ENCODE measurements around the gene SIRT1.
"Not testable (repeated sequence)": the region's sequence is repeated elsewhere in the genome, so short reads cannot be mapped to it uniquely, and the experiment has no call there.

Gene SIRT1

GRCh38 chr10:67852761-67853160 is 31.7 kb upstream of the SIRT1 start:
- H3K27ac ChIP-seq (ENCODE audit: low read length): no peak overlapping the region
- H3K36me3 ChIP-seq (ENCODE audit: control insufficient read depth in 1 of 2, insufficient read depth in 2 of 2, low read length in 2 of 2): no peaks in the 10 kb centered on the region
- H3K4me3 ChIP-seq (ENCODE audit: low read depth in 1 of 2, low read length in 2 of 2): no peak overlapping the region
- no peaks in the 10 kb centered on the region for H3K27me3 ChIP-seq (ENCODE audit: low read depth, low read length)
- H3K9me3 ChIP-seq (ENCODE audit: control insufficient read depth in 1 of 2, low read length in 2 of 2): no peaks in the 10 kb centered on the region
- H3K4me1 ChIP-seq (ENCODE audit: control insufficient read depth in 1 of 2, insufficient read depth in 2 of 2, low read length in 2 of 2): no peaks in the 10 kb centered on the region

GRCh38 chr10:67853512-67853911 is 30.9 kb upstream of the SIRT1 start:
- Histone ChIP-seq H3K27me3 (ENCODE audit: low read depth, low read length) (no peaks in the 10 kb centered on the region), H3K4me1 (ENCODE audit: control insufficient read depth in 1 of 2, insufficient read depth in 2 of 2, low read length in 2 of 2) (no peaks in the 10 kb centered on the region), H3K4me3 (ENCODE audit: low read depth in 1 of 2, low read length in 2 of 2) (no peak overlapping the region), H3K27ac (ENCODE audit: low read length) (no peak overlapping the region), H3K9me3 (ENCODE audit: control insufficient read depth in 1 of 2, low read length in 2 of 2) (no peaks in the 10 kb centered on the region), H3K36me3 (ENCODE audit: control insufficient read depth in 1 of 2, insufficient read depth in 2 of 2, low read length in 2 of 2) (no peaks in the 10 kb centered on the region)

GRCh38 chr10:67858971-67859370 is 25.5 kb upstream of the SIRT1 start:
- H3K9me3 ChIP-seq (ENCODE audit: control insufficient read depth in 1 of 2, low read length in 2 of 2): no peaks in the 10 kb centered on the region
- no peaks in the 10 kb centered on the region for H3K4me1 ChIP-seq (ENCODE audit: control insufficient read depth in 1 of 2, insufficient read depth in 2 of 2, low read length in 2 of 2)
- no peaks in the 10 kb centered on the region for H3K27me3 ChIP-seq (ENCODE audit: low read depth, low read length)
- H3K36me3 ChIP-seq (ENCODE audit: control insufficient read depth in 1 of 2, insufficient read depth in 2 of 2, low read length in 2 of 2): no peaks in the 10 kb centered on the region
- H3K27ac ChIP-seq (ENCODE audit: low read length): no peak overlapping the region
- no peak overlapping the region for H3K4me3 ChIP-seq (ENCODE audit: low read depth in 1 of 2, low read length in 2 of 2)

DNA sequence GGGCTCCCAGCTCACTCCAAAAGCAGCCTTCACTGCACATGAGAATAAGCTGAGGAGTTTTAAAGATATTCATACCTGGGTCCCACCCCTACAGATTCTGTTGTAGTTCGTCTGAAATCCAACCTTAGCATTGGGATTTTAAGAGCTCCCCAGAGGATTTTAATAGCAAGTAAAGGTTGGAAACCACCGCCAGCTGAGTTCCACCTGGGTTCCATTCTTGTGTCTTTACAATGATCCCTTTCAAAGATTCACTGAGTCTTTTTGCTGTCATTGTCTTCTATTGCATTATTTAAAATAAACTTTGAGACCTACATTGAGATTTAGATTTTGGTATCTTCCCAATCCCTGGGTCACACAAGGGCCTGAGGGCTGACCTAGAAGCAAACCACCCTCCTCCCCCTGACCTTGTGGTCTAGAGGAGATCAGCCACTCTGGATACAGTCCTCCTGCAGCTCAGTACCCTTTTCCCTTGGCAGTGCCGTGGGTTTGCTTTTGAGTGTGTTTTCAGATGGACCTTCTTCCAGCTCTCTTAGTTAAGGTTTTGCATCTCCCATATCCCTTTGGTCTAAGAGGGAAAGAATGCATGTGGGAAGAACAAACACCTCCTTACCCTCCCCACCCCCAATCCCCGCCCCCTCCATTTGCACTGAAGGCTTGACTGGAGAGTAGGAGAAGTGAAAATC is 22.6 kb upstream of the SIRT1 start:
- H3K4me1 ChIP-seq (ENCODE audit: control insufficient read depth in 1 of 2, insufficient read depth in 2 of 2, low read length in 2 of 2): no peaks in the 10 kb centered on the region
- H3K36me3 ChIP-seq (ENCODE audit: control insufficient read depth in 1 of 2, insufficient read depth in 2 of 2, low read length in 2 of 2): no peaks in the 10 kb centered on the region
- H3K27me3 ChIP-seq (ENCODE audit: low read depth, low read length): no peaks in the 10 kb centered on the region
- H3K9me3 ChIP-seq (ENCODE audit: control insufficient read depth in 1 of 2, low read length in 2 of 2): no peaks in the 10 kb centered on the region
- no peak overlapping the region for H3K4me3 ChIP-seq (ENCODE audit: low read depth in 1 of 2, low read length in 2 of 2)
- H3K27ac ChIP-seq (ENCODE audit: low read length): no peak overlapping the region

- Histone ChIP-seq H3K27ac (ENCODE audit: low read length) (no peak overlapping the region), H3K36me3 (ENCODE audit: control insufficient read depth in 1 of 2, insufficient read depth in 2 of 2, low read length in 2 of 2) (no peaks in the 10 kb centered on the region), H3K4me1 (ENCODE audit: control insufficient read depth in 1 of 2, insufficient read depth in 2 of 2, low read length in 2 of 2) (no peaks in the 10 kb centered on the region), H3K4me3 (ENCODE audit: low read depth in 1 of 2, low read length in 2 of 2) (no peak overlapping the region), H3K27me3 (ENCODE audit: low read depth, low read length) (no peaks in the 10 kb centered on the region), H3K9me3 (ENCODE audit: control insufficient read depth in 1 of 2, low read length in 2 of 2) (no peaks in the 10 kb centered on the region)
Measured at GRCh38 chr10:67863094-67863493, 21.4 kb upstream of the SIRT1 start.

DNA sequence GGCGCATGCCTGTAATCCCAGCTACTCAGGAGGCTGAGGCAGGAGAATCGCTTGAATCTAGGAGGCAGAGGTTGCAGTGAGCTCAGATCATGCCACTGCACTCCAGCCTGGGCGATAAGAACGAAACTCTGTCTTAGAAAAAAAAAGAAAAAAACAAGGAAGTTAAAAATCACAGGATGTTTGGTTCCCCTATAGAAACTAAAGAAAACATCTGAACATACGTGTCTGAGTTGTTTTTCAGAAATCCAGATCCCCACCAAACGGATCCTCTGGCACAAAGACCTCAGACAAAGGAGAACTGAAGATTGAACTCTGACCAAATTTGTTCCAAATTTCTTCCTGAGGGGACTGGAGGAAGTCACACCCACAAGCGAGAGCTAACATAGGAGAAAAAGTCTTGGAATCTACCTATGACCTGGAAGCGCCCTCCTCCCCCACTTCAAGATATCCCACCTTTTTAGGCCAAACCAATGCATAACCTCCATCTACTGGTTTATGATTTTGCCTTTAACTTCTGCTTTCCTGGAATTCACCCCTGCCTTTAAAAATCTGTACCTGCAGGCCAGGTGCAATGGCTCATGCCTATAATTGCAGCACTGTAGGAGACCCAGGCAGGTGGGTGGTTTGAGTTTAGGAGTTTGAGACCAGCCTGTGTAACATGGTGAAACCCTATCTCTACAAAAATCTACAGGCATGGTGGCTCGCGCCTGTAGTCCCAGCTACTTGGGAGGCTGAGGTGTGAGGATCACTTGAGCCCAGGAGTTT is 19.7 kb upstream of the SIRT1 start:
- Histone ChIP-seq H3K27ac (ENCODE audit: low read length) (no peak overlapping the region), H3K9me3 (ENCODE audit: control insufficient read depth in 1 of 2, low read length in 2 of 2) (no peaks in the 10 kb centered on the region)

GRCh38 chr10:67868132-67868531 is 16.3 kb upstream of the SIRT1 start:
- no peak overlapping the region for H3K4me3 ChIP-seq (ENCODE audit: low read depth in 1 of 2, low read length in 2 of 2)
- H3K4me1 ChIP-seq (ENCODE audit: control insufficient read depth in 1 of 2, insufficient read depth in 2 of 2, low read length in 2 of 2): no peaks in the 10 kb centered on the region
- no peaks in the 10 kb centered on the region for H3K9me3 ChIP-seq (ENCODE audit: control insufficient read depth in 1 of 2, low read length in 2 of 2)
- no peak overlapping the region for H3K27ac ChIP-seq (ENCODE audit: low read length)
- H3K36me3 ChIP-seq (ENCODE audit: control insufficient read depth in 1 of 2, insufficient read depth in 2 of 2, low read length in 2 of 2): no peaks in the 10 kb centered on the region
- H3K27me3 ChIP-seq (ENCODE audit: low read depth, low read length): no peaks in the 10 kb centered on the region

More for the DNA sequence above, 19.7 kb upstream of the SIRT1 start:
- Histone ChIP-seq H3K27me3 (ENCODE audit: low read depth, low read length) (no peaks in the 10 kb centered on the region), H3K4me3 (ENCODE audit: low read depth in 1 of 2, low read length in 2 of 2) (no peak overlapping the region), H3K36me3 (ENCODE audit: control insufficient read depth in 1 of 2, insufficient read depth in 2 of 2, low read length in 2 of 2) (no peaks in the 10 kb centered on the region), H3K4me1 (ENCODE audit: control insufficient read depth in 1 of 2, insufficient read depth in 2 of 2, low read length in 2 of 2) (no peaks in the 10 kb centered on the region)

DNA sequence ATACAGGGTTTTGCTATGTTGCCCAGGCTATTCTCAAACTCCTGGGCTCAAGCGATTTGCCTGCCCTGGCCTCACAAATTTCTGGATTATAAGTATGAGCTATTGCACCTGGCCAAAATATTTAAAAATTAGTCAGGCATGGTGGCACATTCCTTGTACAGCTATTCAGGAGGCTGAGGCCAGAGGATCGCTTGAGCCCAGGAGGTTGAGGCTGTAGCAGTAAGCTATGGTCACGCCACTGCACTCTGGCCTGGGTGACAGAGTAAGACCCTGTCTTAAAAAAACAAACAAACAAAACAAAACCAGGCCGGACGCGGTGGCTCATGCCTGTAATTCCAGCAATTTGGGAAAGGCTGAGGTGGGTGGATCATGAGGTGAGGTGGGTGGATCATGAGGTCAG is 14.5 kb upstream of the SIRT1 start:
- no peaks in the 10 kb centered on the region for H3K27me3 ChIP-seq (ENCODE audit: low read depth, low read length)
- H3K4me3 ChIP-seq (ENCODE audit: low read depth in 1 of 2, low read length in 2 of 2): no peak overlapping the region
- H3K36me3 ChIP-seq (ENCODE audit: control insufficient read depth in 1 of 2, insufficient read depth in 2 of 2, low read length in 2 of 2): no peaks in the 10 kb centered on the region
- no peak overlapping the region for H3K27ac ChIP-seq (ENCODE audit: low read length)
- H3K4me1 ChIP-seq (ENCODE audit: control insufficient read depth in 1 of 2, insufficient read depth in 2 of 2, low read length in 2 of 2): no peaks in the 10 kb centered on the region
- H3K9me3 ChIP-seq (ENCODE audit: control insufficient read depth in 1 of 2, low read length in 2 of 2): no peaks in the 10 kb centered on the region

- Histone ChIP-seq H3K4me1 (ENCODE audit: control insufficient read depth in 1 of 2, insufficient read depth in 2 of 2, low read length in 2 of 2) (no peaks in the 10 kb centered on the region), H3K4me3 (ENCODE audit: low read depth in 1 of 2, low read length in 2 of 2) (no peak overlapping the region), H3K9me3 (ENCODE audit: control insufficient read depth in 1 of 2, low read length in 2 of 2) (no peaks in the 10 kb centered on the region), H3K27me3 (ENCODE audit: low read depth, low read length) (no peaks in the 10 kb centered on the region), H3K36me3 (ENCODE audit: control insufficient read depth in 1 of 2, insufficient read depth in 2 of 2, low read length in 2 of 2) (no peaks in the 10 kb centered on the region), H3K27ac (ENCODE audit: low read length) (no peak overlapping the region)
Measured at GRCh38 chr10:67875340-67876238, 8.9 kb upstream of the SIRT1 start.

- H3K4me3 ChIP-seq (ENCODE audit: low read depth in 1 of 2, low read length in 2 of 2); H3K27me3 ChIP-seq (ENCODE audit: low read depth, low read length); H3K27ac ChIP-seq (ENCODE audit: low read length); H3K4me1 ChIP-seq (ENCODE audit: control insufficient read depth in 1 of 2, insufficient read depth in 2 of 2, low read length in 2 of 2); H3K9me3 ChIP-seq (ENCODE audit: control insufficient read depth in 1 of 2, low read length in 2 of 2); H3K36me3 ChIP-seq (ENCODE audit: control insufficient read depth in 1 of 2, insufficient read depth in 2 of 2, low read length in 2 of 2): not testable (repeated sequence)
Measured at GRCh38 chr10:67877421-67877820, 7.0 kb upstream of the SIRT1 start.

- H3K27me3 ChIP-seq (ENCODE audit: low read depth, low read length): no peaks in the 10 kb centered on the region
- H3K27ac ChIP-seq (ENCODE audit: low read length): no peak overlapping the region
- no peaks in the 10 kb centered on the region for H3K4me1 ChIP-seq (ENCODE audit: control insufficient read depth in 1 of 2, insufficient read depth in 2 of 2, low read length in 2 of 2)
- no peaks in the 10 kb centered on the region for H3K36me3 ChIP-seq (ENCODE audit: control insufficient read depth in 1 of 2, insufficient read depth in 2 of 2, low read length in 2 of 2)
- H3K9me3 ChIP-seq (ENCODE audit: control insufficient read depth in 1 of 2, low read length in 2 of 2): no peaks in the 10 kb centered on the region
- no peak overlapping the region for H3K4me3 ChIP-seq (ENCODE audit: low read depth in 1 of 2, low read length in 2 of 2)
Measured at GRCh38 chr10:67878133-67878532, 6.3 kb upstream of the SIRT1 start.

Measured in muscle layer of duodenum (tissue), 2 donors.